ENCODE data around the gene TSPEAR. TPM values are rescaled to one million over a fixed set of nuclear protein-coding genes. Genes with fewer than 3 reads are reported as not detected.

Gene TSPEAR
- total and polyA plus RNA-seq, 5 experiments from 2014 or later = 0.07 TPM; not detected in 4

GRCh38 chr21:44502171-44502958 lies 209.0 kb downstream of the TSPEAR start:
- H3K9me3 Mint-ChIP-seq = no peaks in the 10 kb centered on the region
- peaks cover 2 to 8% (median 7%) of the 10 kb centered on the region in 4 donors for H3K4me1 Mint-ChIP-seq
- H3K36me3 Mint-ChIP-seq = no peaks in the 10 kb centered on the region
- DNase-seq = no peak
- no peak for ATAC-seq
- peak overlapping the region in 6 of 10 donors; percentile 37 to 78 (median 66) for H3K27ac Mint-ChIP-seq
- H3K4me3 Mint-ChIP-seq = peak overlapping the region in 1 of 10 donors; percentile 30
- peaks cover 0 to 3% (median 0%) of the 10 kb centered on the region in 5 donors for H3K27me3 Mint-ChIP-seq
- POLR2A ChIA-PET = interaction anchor here (0.9 to 1.4 kb wide), 2 partner anchors 266 to 300 kb away, joined by 3 read pairs; no protein-coding TSS in a partner anchor

GRCh38 chr21:44500111-44500510 lies 211.3 kb downstream of the TSPEAR start:
- no peak overlapping the region for H3K4me3 Mint-ChIP-seq
- no peaks in the 10 kb centered on the region for H3K9me3 Mint-ChIP-seq
- peaks cover 0 to 10% (median 0%) of the 10 kb centered on the region in 5 donors for H3K27me3 Mint-ChIP-seq
- peaks cover 2 to 8% (median 7%) of the 10 kb centered on the region in 4 donors for H3K4me1 Mint-ChIP-seq
- POLR2A ChIA-PET = no interaction called here
- H3K36me3 Mint-ChIP-seq = no peaks in the 10 kb centered on the region
- H3K27ac Mint-ChIP-seq = no peak overlapping the region
- peak in 1 of 10 donors; percentile 59 for DNase-seq
- ATAC-seq = no peak

- Mint-ChIP-seq H3K36me3 (no peaks in the 10 kb centered on the region), H3K27me3 (peaks cover 0 to 10% (median 0%) of the 10 kb centered on the region in 5 donors), H3K9me3 (no peaks in the 10 kb centered on the region), H3K4me3 (no peak overlapping the region), H3K27ac (no peak overlapping the region), H3K4me1 (peaks cover 2 to 8% (median 7%) of the 10 kb centered on the region in 4 donors)
- POLR2A ChIA-PET = no interaction called here
- DNase-seq (peak in 1 of 10 donors; percentile 41), ATAC-seq (no peak)
These were observed 211.7 kb downstream of the TSPEAR start for GRCh38 chr21:44499631-44500030.

GRCh38 chr21:44499211-44499560 lies 212.2 kb downstream of the TSPEAR start:
- Mint-ChIP-seq H3K27ac (no peak overlapping the region), H3K4me1 (peaks cover under 1 to 7% (median 6%) of the 10 kb centered on the region in 4 donors), H3K4me3 (no peak overlapping the region), H3K27me3 (peaks cover 0 to 10% (median 0%) of the 10 kb centered on the region in 5 donors), H3K9me3 (no peaks in the 10 kb centered on the region), H3K36me3 (no peaks in the 10 kb centered on the region)
- ATAC-seq (no peak), DNase-seq (no peak)
- POLR2A ChIA-PET = no interaction called here

GRCh38 chr21:44498280-44499210 lies 212.8 kb downstream of the TSPEAR start:
- H3K27me3 Mint-ChIP-seq = peaks cover 0 to 10% (median 0%) of the 10 kb centered on the region in 5 donors
- peak in 1 of 10 donors; percentile 59 for DNase-seq
- ATAC-seq = no peak
- no peak overlapping the region for H3K27ac Mint-ChIP-seq
- POLR2A ChIA-PET = no interaction called here
- H3K36me3 Mint-ChIP-seq = no peaks in the 10 kb centered on the region
- peaks cover 0 to 2% (median 0%) of the 10 kb centered on the region in 4 donors for H3K4me1 Mint-ChIP-seq
- peaks cover 0 to under 1% (median 0%) of the 10 kb centered on the region in 9 donors for H3K9me3 Mint-ChIP-seq
- no peak overlapping the region for H3K4me3 Mint-ChIP-seq

- no peak overlapping the region for H3K27ac Mint-ChIP-seq
- H3K27me3 Mint-ChIP-seq = peaks cover 0 to 10% (median 4%) of the 10 kb centered on the region in 5 donors
- peaks cover 0 to 9% (median 5%) of the 10 kb centered on the region in 9 donors for H3K9me3 Mint-ChIP-seq
- POLR2A ChIA-PET = no interaction called here
- peaks cover 0 to 2% (median 0%) of the 10 kb centered on the region in 4 donors for H3K4me1 Mint-ChIP-seq
- no peak for ATAC-seq
- H3K36me3 Mint-ChIP-seq = peaks cover 0 to 6% (median 2%) of the 10 kb centered on the region in 3 donors
- H3K4me3 Mint-ChIP-seq = no peak overlapping the region
- peak in 1 of 10 donors; percentile 44 for DNase-seq
These were observed 213.7 kb downstream of the TSPEAR start for GRCh38 chr21:44497703-44498126.

GRCh38 chr21:44496564-44497550 lies 214.5 kb downstream of the TSPEAR start:
- ATAC-seq = no peak
- Mint-ChIP-seq H3K27me3 (peaks cover 4 to 12% (median 10%) of the 10 kb centered on the region in 5 donors), H3K4me3 (no peak overlapping the region), H3K27ac (peak overlapping the region in 1 of 10 donors; percentile 19), H3K4me1 (no peaks in the 10 kb centered on the region), H3K9me3 (peaks cover 0 to 16% (median 8%) of the 10 kb centered on the region in 9 donors), H3K36me3 (peaks cover 0 to 15% (median 6%) of the 10 kb centered on the region in 3 donors)
- DNase-seq = no peak
- POLR2A ChIA-PET = no interaction called here

- ATAC-seq (no peak), DNase-seq (no peak)
- H3K36me3 Mint-ChIP-seq = peaks cover 0 to 15% (median 8%) of the 10 kb centered on the region in 3 donors
- H3K4me3 Mint-ChIP-seq = no peak overlapping the region
- POLR2A ChIA-PET = no interaction called here
- peaks cover 4 to 16% (median 10%) of the 10 kb centered on the region in 5 donors for H3K27me3 Mint-ChIP-seq
- H3K27ac Mint-ChIP-seq = peak overlapping the region in 3 of 10 donors; percentile 17 to 73 (median 19)
- no peaks in the 10 kb centered on the region for H3K4me1 Mint-ChIP-seq
- peaks cover 0 to 16% (median 8%) of the 10 kb centered on the region in 9 donors for H3K9me3 Mint-ChIP-seq
These were observed 215.5 kb downstream of the TSPEAR start for GRCh38 chr21:44495611-44496563.

- DNase-seq = no peak
- Mint-ChIP-seq H3K4me1 (peaks cover 0 to 2% (median 0%) of the 10 kb centered on the region in 4 donors), H3K4me3 (no peak overlapping the region), H3K27me3 (peaks cover 4 to 16% (median 10%) of the 10 kb centered on the region in 5 donors), H3K27ac (no peak overlapping the region), H3K36me3 (peaks cover 0 to 15% (median 8%) of the 10 kb centered on the region in 3 donors), H3K9me3 (peaks cover 0 to 16% (median 8%) of the 10 kb centered on the region in 9 donors)
- POLR2A ChIA-PET = no interaction called here
- ATAC-seq = no peak
These were observed 216.4 kb downstream of the TSPEAR start for GRCh38 chr21:44494956-44495355.

- H3K4me3 Mint-ChIP-seq = no peak overlapping the region
- H3K9me3 Mint-ChIP-seq = peaks cover 0 to 16% (median 8%) of the 10 kb centered on the region in 9 donors
- H3K36me3 Mint-ChIP-seq = peaks cover 0 to 15% (median 8%) of the 10 kb centered on the region in 3 donors
- peaks cover 4 to 16% (median 10%) of the 10 kb centered on the region in 5 donors for H3K27me3 Mint-ChIP-seq
- H3K4me1 Mint-ChIP-seq = peaks cover 0 to 3% (median 0%) of the 10 kb centered on the region in 4 donors
- ATAC-seq (no peak), DNase-seq (no peak)
- POLR2A ChIA-PET = no interaction called here
- H3K27ac Mint-ChIP-seq = no peak overlapping the region
These were observed 217.0 kb downstream of the TSPEAR start for GRCh38 chr21:44494418-44494817.

Data from naive thymus-derived CD8-positive, alpha-beta T cell (primary cell).